HG03432 (cell line): ENCODE data around the gene PELO.

ENCODE experiments used
- ATAC-seq: cut with Tn5 transposase; IDR thresholded peaks from one replicate; pipeline ENCODE4 v1.9.1; 2021; ENCODE audit warnings: mild to moderate bottlenecking, moderate library complexity; ENCODE audit not compliant: unreplicated experiment

The PELO gene

DNA sequence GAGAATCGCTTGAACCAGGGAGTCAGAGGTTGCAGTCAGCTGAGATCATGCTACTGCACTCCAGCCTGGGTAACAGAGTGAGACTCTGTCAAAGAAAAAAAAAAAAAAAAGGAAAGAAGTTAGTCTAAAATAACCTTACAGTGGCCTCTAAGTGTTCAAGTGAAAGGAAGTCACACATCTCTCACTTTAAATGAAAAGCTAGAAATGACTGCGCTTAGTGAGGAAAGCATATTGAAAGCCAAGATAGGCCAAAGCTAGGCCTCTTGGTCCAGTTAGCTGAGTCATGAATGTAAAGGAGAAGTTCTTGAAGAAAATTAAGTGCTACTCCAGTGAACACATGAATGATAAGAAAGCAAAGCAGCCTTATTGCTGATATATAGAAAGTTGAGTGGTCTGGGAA, 38.1 kb downstream of the PELO start:
- ATAC-seq, result peak; percentile 97

DNA sequence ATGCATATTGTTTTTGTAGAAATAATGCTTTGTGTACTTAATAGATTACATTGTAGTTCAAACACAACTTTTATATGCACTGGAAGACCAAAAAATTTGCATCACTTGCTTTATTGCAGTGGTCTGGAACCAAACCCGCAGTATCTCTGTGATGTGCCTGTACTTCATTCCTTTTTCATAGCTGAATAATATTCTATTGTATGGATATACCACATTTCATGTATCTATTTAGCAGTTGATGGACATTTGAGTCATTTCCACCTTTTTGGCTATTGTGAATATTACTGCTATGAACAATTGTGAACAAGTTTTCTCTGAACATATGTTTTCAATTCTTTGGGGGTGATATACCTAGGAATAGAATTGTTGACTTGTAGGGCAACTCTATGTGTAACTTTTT, 40.1 kb downstream of the PELO start:
- no peak for ATAC-seq

DNA sequence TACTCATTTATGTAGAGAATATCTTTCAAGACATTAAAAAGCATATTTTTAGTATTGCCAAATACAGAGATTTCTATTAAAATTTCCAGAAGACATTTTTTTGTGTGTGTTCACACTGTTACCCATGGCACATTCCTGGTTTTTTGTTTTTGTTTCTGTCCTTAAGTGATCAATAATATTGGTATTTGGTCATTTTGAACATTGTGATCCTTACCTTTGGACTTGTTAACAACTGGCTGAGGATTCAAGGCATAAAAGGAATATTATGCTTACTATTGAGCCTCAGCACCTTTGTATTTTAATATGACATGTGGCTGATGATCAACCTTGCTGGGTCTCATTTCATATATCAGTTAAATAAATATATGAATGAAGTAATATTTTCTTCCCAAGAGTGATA, 41.9 kb downstream of the PELO start:
- ATAC-seq, result no peak

DNA sequence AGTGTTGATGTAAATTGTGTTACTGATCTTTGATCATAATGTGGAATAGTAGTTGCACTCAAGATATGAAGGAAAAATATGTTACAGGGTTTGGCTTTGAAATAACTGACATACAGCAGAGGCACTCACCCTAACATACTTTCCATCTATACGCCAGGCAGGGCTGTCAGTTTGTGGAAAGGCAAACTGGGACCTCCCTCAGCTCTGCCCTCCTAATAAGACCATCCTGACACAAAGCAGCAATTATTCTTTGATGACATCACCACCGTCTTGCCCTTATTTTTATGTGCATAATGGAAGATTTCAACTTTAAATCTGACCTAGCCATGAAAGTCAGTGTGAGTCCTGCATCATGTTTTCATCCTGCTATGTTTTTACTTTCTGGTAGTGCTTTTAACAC, 42.9 kb downstream of the PELO start:
- ATAC-seq, result no peak

DNA sequence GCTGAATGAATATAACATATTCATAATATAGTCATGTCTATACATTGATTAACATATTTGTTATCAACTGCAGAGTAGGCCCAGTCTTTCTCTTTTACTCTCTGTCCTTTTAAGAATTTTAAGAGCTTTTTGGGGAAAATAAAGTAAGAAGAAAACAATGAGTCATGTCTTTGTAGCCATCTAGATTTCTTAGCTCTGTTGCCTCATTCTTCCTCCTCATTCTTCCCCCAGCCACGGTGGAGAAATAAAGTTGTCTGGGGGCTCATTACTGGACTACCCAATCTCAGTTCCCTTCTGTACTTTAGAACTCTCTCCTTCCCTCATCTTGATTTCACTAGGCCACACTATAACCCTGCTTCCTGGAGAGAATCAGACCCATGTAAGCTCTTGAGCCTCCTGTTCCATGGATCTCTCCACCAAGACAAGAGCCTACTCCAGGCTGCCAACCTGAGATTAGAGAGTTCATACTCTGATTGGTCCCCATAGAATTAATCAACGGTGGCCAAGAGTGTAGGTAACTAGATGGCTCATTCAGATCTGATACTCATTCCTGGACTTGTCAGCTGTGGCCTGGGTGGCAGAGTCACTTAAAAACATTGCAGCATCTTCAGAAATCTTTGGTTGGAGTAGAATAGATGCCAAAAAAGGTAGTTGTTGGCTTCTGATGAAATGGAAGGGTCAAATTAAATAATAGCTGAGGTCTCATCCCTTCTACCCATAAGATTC, 44.2 kb downstream of the PELO start:
- ATAC-seq, result no peak

DNA sequence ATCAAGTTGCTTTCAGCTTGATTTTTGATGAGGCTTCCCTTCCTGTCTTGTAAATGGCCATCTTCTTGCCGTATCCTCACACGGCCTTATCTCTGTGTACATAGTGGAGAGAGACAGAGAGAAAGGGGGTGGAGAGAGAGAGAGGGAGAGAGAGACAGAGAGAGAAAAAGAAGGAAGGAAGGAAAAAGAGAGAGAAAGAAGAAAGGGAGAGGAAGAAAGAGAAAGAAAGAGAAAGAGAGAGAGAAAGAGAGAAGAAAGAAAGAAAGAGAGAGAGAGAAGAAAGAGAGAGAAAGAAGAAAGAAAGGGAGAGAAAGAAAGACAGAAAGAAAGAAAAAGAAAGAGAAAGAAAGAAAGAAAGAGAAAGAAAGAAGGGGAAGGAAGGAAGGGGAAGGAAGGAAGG, 46.6 kb downstream of the PELO start:
- no peak for ATAC-seq

DNA sequence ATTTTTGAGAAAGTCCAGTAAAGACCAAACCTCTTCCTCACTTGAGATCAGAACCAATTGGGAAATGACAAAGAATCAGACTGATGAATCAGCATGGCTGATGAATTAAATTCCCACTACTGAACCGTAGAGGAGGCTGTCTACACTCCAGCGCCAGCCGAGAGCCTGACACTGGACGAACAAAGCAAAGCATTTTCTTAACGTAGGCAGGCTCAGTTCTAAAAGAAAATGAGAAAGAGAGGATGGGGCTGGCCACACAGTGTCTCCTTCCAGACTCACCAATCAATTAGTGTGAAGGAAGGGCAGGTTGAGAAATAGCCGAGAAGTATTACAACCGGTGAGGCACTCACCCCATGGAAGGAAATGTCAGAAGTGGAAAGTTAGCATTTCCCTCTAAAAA, 49.4 kb downstream of the PELO start:
- ATAC-seq, result no peak
